NK-92 (cell line): ENCODE data around the gene MRPL24.

Source experiments
- DNase-seq: peaks from one replicate; lab custom pipeline; 2025; ENCODE audit not compliant: unreplicated experiment; lab: John Stamatoyannopoulos, UW

MRPL24 gene

GRCh38 chr1:156692925-156693847, 47.7 kb downstream of the MRPL24 start:
- no peak for DNase-seq

- no peak for DNase-seq
Observed at GRCh38 chr1:156692441-156692924, 48.4 kb downstream of the MRPL24 start.

- DNase-seq: no peak
Observed at GRCh38 chr1:156691665-156692440, 49.0 kb downstream of the MRPL24 start.

- no peak for DNase-seq
Observed at GRCh38 chr1:156691191-156691590, 49.7 kb downstream of the MRPL24 start.

- no peak for DNase-seq
Observed at GRCh38 chr1:156690675-156691036, 50.2 kb downstream of the MRPL24 start.

- DNase-seq: no peak
Observed at GRCh38 chr1:156689953-156690674, 50.8 kb downstream of the MRPL24 start.

GRCh38 chr1:156689035-156689952, 51.6 kb downstream of the MRPL24 start:
- no peak for DNase-seq
